Fibroblast of lung (primary cell): ENCODE results near the gene NAV1. TPM values are rescaled to one million over a fixed set of nuclear protein-coding genes. Genes with fewer than 3 reads are reported as not detected.
A peak's percentile ranks its signal among the peaks of the same experiment; 100 is the strongest.

Source experiments
- DNase-seq, 2 donors: peaks; one replicate each; pipeline versions ENCODE4 v3.0.0 to v3.0.0-alpha.2; 2010; ENCODE audit warnings: low read depth in 2 of 2
- H2AFZ ChIP-seq: 2 replicates; pipeline ENCODE4 v1.5.1; 2012; ENCODE audit warnings: low read length, control low read depth, inconsistent platforms
- H3K27ac ChIP-seq: 2 replicates; pipeline ENCODE4 v1.5.1; 2011; ENCODE audit warnings: low read length, control low read depth; ENCODE audit not compliant: insufficient read depth
- H3K27me3 ChIP-seq: 2 replicates; pipeline ENCODE4 v1.5.1; 2011; ENCODE audit warnings: mild to moderate bottlenecking, low read length; ENCODE audit not compliant: control insufficient read depth, insufficient read depth
- H3K36me3 ChIP-seq: 2 replicates; pipeline ENCODE4 v1.5.1; 2011; ENCODE audit warnings: low read length; ENCODE audit not compliant: control insufficient read depth, insufficient read depth
- H3K4me1 ChIP-seq: 2 replicates; pipeline ENCODE4 v1.5.1; 2011; ENCODE audit warnings: low read length; ENCODE audit not compliant: control insufficient read depth, insufficient read depth; ENCODE audit errors: extremely low read depth
- H3K4me2 ChIP-seq: 2 replicates; pipeline ENCODE4 v1.5.1; 2011; ENCODE audit warnings: low read length, control low read depth; ENCODE audit not compliant: insufficient read depth; ENCODE audit errors: extremely low read depth
- H3K4me3 ChIP-seq, 4 experiments: fragments of 200-600 bp in 1 of 4; sonication (generic) in 1 of 4; replicated peaks in 1 of 4; 2 replicates each; pipeline ENCODE4 v1.5.1; 2011 to 2016; ENCODE audit warnings: low read length in 4 of 4, low read depth in 3 of 4, mild to moderate bottlenecking in 3 of 4, control low read depth in 2 of 4, inconsistent platforms in 1 of 4, mixed read lengths in 1 of 4; ENCODE audit not compliant: insufficient read depth in 1 of 4; ENCODE audit errors: control extremely low read depth in 1 of 4
- H3K79me2 ChIP-seq: 2 replicates; pipeline ENCODE4 v1.5.1; 2012; ENCODE audit warnings: mild to moderate bottlenecking, low read length, inconsistent platforms; ENCODE audit not compliant: control insufficient read depth, insufficient read depth
- H3K9ac ChIP-seq: 2 replicates; pipeline ENCODE4 v1.5.1; 2011; ENCODE audit warnings: mild to moderate bottlenecking, low read length, control low read depth; ENCODE audit not compliant: insufficient read depth
- H3K9me3 ChIP-seq: 2 replicates; pipeline ENCODE4 v1.5.1; 2012; ENCODE audit warnings: low read depth, low read length; ENCODE audit not compliant: control insufficient read depth, insufficient read depth
- H4K20me1 ChIP-seq: 2 replicates; pipeline ENCODE4 v1.5.1; 2011; ENCODE audit warnings: low read length; ENCODE audit not compliant: control insufficient read depth, insufficient read depth; ENCODE audit errors: extremely low read depth
- EZH2 ChIP-seq: IDR thresholded peaks from 2 replicates; pipeline ENCODE4 v1.5.1; 2012; ENCODE audit warnings: low read length, control low read depth, mild to moderate bottlenecking; ENCODE audit errors: missing control alignments
- polyA plus RNA-seq, 2 donors: library from polyadenylated mRNA; depleted of rRNA in 1 of 2; stranded (reverse) in 1 of 2; unstranded in 1 of 2; fragments of >200 nt; gene quantifications; 2 replicates each; pipeline ENCODE4 v1.2.1, GENCODE V29; 2011 to 2012; ENCODE audit warnings: missing spikeins in 1 of 2
- total RNA-seq: library from RNA; depleted of rRNA; stranded (reverse); fragments of >200 nt; gene quantifications from 2 replicates; pipeline ENCODE4 v1.2.1, GENCODE V29; 2014
- TF ChIP-seq, protein P1 (sequence below), 2 donors: IDR thresholded peaks in 1 of 2; conservative IDR thresholded peaks in 1 of 2; 1 replicate in 1 of 2; 2 replicates in 1 of 2; pipeline ENCODE4 v1.5.1; 2011 to 2012; ENCODE audit warnings: low read length in 2 of 2, control low read depth in 1 of 2, inconsistent platforms in 1 of 2, low read depth in 1 of 2, mild to moderate bottlenecking in 1 of 2

The NAV1 gene
- total and polyA plus RNA-seq, 2 donors (not counting 1 experiment from before 2014, with no cell fraction given): 19.8 to 64.0 TPM

DNA sequence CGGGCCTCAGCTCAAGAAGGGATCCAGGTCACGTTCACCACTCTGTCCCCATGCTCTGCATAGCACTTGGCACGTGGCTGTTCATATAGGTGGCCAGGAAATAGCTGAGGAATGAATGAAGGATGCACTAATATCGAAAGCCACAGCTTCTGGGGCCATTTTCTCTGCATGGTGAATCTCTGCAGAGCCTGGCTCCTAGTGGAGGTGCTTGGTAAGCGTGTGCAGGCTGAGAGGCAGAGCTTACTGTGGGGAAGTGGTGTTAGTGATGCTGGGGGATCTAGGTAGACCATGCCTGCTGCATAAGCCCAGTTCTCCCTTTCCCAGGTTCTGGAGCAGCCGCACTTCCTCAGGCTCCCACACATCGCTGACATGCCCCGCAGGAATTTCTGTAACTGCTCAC, 40.3 kb upstream of the NAV1 start:
- Histone ChIP-seq H3K9ac (no peak overlapping the region), H3K36me3 (peaks cover 19% of the 10 kb centered on the region), H3K27me3 (no peaks in the 10 kb centered on the region), H3K79me2 (peaks cover 63% of the 10 kb centered on the region), H3K27ac (no peak overlapping the region), H3K4me2 (no peak overlapping the region), H3K4me1 (peaks cover 50% of the 10 kb centered on the region), H4K20me1 (no peaks in the 10 kb centered on the region), H2AFZ (no peak overlapping the region), H3K4me3 (no peak overlapping the region), H3K9me3 (no peaks in the 10 kb centered on the region)
- DNase-seq: no peak
- TF ChIP-seq, protein P1, sequence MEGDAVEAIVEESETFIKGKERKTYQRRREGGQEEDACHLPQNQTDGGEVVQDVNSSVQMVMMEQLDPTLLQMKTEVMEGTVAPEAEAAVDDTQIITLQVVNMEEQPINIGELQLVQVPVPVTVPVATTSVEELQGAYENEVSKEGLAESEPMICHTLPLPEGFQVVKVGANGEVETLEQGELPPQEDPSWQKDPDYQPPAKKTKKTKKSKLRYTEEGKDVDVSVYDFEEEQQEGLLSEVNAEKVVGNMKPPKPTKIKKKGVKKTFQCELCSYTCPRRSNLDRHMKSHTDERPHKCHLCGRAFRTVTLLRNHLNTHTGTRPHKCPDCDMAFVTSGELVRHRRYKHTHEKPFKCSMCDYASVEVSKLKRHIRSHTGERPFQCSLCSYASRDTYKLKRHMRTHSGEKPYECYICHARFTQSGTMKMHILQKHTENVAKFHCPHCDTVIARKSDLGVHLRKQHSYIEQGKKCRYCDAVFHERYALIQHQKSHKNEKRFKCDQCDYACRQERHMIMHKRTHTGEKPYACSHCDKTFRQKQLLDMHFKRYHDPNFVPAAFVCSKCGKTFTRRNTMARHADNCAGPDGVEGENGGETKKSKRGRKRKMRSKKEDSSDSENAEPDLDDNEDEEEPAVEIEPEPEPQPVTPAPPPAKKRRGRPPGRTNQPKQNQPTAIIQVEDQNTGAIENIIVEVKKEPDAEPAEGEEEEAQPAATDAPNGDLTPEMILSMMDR (conservative IDR thresholded peaks at IDR 0.05 in 1 of 2, IDR thresholded peaks at IDR 0.05 in 1 of 2; ENCODE audit: low read depth in 1 of 2, low read length in 2 of 2): no peak
- TF ChIP-seq EZH2: no peak

DNA sequence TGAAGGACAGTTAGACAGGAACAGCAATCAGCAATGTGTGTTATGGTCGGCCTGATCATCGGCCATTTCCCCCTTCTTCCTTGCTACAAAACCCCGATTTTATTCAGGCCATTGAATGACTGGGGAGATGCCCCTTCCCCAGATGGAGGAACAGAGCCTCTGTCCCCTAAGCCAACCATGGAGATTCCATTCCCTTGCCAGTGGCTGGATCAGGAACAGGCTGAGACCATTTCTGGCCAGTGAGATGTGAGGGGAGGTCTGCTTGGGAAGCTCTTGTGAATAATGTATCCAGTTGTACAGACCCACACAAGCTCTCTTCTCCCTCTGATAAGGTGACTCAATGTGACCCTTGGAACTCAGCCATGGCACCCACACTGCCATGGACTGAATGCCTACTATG, 39.7 kb upstream of the NAV1 start:
- Histone ChIP-seq H4K20me1 (no peaks in the 10 kb centered on the region), H3K4me1 (peaks cover 44% of the 10 kb centered on the region)

DNA sequence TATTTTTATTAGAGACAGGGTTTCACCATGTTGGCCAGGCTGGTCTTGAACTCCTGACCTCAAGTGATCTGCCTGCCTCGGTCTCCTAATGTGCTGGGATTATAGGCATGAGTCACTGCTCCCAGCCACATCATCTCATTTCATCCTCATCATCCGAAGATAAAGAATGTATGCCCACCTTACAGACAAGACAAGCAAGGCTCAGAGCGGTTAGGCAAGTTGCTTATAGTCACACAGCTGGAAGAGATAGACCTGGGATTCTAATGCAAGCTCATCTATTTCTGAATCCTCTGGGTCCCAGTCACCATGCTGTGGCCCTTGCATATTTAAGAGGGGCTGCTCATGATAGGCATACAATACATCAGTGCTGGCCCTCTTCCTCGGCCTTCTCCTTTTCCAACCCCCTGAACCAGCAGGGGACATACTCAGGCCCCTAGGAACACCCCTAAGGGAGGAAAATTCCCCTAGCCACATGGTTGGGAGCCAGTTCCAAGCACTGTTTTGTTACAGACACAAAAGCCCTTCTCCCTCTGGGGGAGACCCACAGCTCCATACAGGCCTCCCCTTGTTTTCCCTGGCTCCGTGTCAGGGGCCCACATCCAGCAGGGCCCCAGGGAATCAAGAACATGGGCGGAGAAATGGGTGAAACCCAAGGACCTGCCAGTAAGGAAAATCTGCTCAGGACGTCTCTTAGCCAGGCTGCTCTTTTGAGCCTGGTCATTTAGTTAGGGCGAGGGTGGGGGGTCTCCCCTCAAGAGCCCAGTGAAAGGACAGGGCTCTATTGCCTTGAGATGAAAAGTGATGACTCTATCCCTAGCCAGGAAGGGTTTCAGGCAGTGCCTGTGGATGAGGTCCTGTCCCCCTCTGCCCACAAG, 38.9 kb upstream of the NAV1 start:
- no peak for DNase-seq
- peaks cover 14% of the 10 kb centered on the region for H3K36me3 ChIP-seq

More for the DNA sequence above, 39.7 kb upstream of the NAV1 start:
- Histone ChIP-seq H3K36me3 (peaks cover 15% of the 10 kb centered on the region), H3K27ac (no peak overlapping the region), H3K79me2 (peaks cover 63% of the 10 kb centered on the region), H3K9ac (no peak overlapping the region), H3K4me3 (no peak overlapping the region), H2AFZ (no peak overlapping the region), H3K9me3 (no peaks in the 10 kb centered on the region), H3K4me2 (no peak overlapping the region), H3K27me3 (no peaks in the 10 kb centered on the region)
- no peak for DNase-seq
- TF ChIP-seq, protein P1 (conservative IDR thresholded peaks at IDR 0.05 in 1 of 2, IDR thresholded peaks at IDR 0.05 in 1 of 2; ENCODE audit: low read depth in 1 of 2, low read length in 2 of 2): no peak
- no peak for TF ChIP-seq EZH2

More for the DNA sequence above, 38.9 kb upstream of the NAV1 start:
- TF ChIP-seq EZH2: no peak
- Histone ChIP-seq H3K27me3 (no peaks in the 10 kb centered on the region), H3K9me3 (no peaks in the 10 kb centered on the region), H3K4me3 (peak overlapping the region in 1 of 4 experiments; percentile 12), H3K27ac (peak overlapping the region; percentile 72), H3K79me2 (peaks cover 71% of the 10 kb centered on the region), H3K4me2 (no peak overlapping the region), H3K9ac (no peak overlapping the region), H2AFZ (no peak overlapping the region), H3K4me1 (peaks cover 42% of the 10 kb centered on the region), H4K20me1 (no peaks in the 10 kb centered on the region)
